SK-N-SH (cell line): Measurements from ENCODE around the gene EIF4H.

ENCODE experiments used
- EZH2phosphoT487 ChIP-seq: fragments of 200-600 bp; sonication (generic); IDR thresholded peaks from 2 replicates; pipeline ENCODE4 v1.6.1; 2017; ENCODE audit warnings: low read depth, mixed run types, mild to moderate bottlenecking, antibody characterized with exemption, moderate library complexity, borderline replicate concordance
- FOXM1 ChIP-seq: IDR thresholded peaks from 2 replicates; pipeline ENCODE4 v1.4.0; 2012; ENCODE audit warnings: low read depth, mild to moderate bottlenecking
- SMC3 ChIP-seq: IDR thresholded peaks from 2 replicates; pipeline ENCODE4 v1.6.1; 2012; ENCODE audit warnings: low read depth, low read length, improper control_type of control experiment
- TF ChIP-seq, protein P1 (sequence below): fragments of 200-600 bp; sonication (generic); IDR thresholded peaks from 2 replicates; pipeline ENCODE4 v1.6.1; 2017; ENCODE audit warnings: antibody characterized with exemption, mild to moderate bottlenecking, moderate library complexity

DNA sequence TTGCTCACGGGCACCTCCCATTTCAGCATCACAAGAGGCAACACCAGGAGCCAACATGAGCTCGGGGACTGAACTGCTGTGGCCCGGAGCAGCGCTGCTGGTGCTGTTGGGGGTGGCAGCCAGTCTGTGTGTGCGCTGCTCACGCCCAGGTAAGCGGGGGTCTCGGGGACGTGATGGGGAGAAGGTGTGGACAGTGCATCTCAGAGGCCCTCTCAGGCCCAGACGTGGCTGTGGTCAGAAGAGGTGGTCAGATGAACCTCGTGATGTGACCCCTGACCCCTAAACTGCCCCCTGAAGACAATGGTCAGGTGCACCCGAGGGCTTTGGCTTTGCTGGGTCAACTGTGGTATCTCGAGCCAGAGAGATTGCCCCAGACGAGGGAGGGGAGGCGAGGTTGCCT is 41.8 kb downstream of the EIF4H start:
- TF ChIP-seq, protein P1, sequence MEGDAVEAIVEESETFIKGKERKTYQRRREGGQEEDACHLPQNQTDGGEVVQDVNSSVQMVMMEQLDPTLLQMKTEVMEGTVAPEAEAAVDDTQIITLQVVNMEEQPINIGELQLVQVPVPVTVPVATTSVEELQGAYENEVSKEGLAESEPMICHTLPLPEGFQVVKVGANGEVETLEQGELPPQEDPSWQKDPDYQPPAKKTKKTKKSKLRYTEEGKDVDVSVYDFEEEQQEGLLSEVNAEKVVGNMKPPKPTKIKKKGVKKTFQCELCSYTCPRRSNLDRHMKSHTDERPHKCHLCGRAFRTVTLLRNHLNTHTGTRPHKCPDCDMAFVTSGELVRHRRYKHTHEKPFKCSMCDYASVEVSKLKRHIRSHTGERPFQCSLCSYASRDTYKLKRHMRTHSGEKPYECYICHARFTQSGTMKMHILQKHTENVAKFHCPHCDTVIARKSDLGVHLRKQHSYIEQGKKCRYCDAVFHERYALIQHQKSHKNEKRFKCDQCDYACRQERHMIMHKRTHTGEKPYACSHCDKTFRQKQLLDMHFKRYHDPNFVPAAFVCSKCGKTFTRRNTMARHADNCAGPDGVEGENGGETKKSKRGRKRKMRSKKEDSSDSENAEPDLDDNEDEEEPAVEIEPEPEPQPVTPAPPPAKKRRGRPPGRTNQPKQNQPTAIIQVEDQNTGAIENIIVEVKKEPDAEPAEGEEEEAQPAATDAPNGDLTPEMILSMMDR: no peak
- no peak for TF ChIP-seq EZH2phosphoT487
- TF ChIP-seq SMC3: no peak
- no peak for TF ChIP-seq FOXM1
